Measurements from ENCODE around the gene ZNF358. TPM values are rescaled to one million over a fixed set of nuclear protein-coding genes. Genes with fewer than 3 reads are reported as not detected.

ZNF358 gene
- total RNA-seq, 1 donor from 2014 or later = 41.1 TPM

DNA sequence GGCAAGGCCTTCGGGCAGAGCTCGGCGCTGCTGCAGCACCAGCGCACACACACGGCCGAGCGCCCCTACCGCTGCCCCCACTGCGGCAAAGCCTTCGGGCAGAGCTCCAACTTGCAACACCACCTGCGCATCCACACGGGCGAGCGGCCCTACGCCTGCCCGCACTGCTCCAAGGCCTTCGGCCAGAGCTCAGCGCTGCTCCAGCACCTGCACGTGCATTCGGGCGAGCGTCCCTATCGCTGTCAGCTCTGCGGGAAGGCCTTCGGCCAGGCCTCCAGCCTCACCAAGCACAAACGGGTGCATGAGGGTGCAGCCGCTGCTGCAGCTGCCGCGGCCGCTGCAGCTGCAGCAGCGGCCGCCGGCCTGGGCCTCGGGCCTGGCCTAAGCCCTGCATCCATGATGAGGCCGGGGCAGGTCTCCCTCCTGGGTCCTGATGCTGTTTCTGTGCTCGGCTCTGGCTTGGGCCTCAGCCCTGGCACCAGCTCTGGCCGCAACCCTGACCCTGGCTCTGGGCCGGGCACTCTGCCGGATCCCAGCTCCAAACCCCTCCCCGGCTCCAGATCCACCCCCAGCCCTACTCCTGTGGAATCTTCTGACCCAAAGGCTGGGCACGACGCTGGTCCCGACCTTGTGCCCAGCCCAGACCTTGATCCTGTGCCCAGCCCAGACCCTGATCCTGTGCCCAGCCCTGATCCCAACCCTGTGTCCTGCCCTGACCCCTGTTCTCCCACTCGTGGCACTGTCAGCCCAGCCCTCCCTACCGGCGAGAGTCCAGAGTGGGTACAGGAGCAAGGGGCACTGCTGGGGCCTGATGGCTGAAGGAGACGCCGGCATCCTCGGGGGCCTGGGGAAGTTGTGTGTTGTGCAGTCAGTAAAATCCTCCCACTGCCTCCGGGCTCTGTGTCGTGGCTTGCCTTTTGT, 4.5 kb downstream of the ZNF358 start:
- Mint-ChIP-seq H3K27me3 (ENCODE audit: low read depth, unreplicated experiment) (no peaks in the 10 kb centered on the region), H3K36me3 (ENCODE audit: low read depth, unreplicated experiment) (no peaks in the 10 kb centered on the region), H3K4me1 (ENCODE audit: low read depth, unreplicated experiment) (peaks cover 10% of the 10 kb centered on the region), H3K9me3 (ENCODE audit: unreplicated experiment) (no peaks in the 10 kb centered on the region), H3K27ac (ENCODE audit: unreplicated experiment) (no peak overlapping the region), H3K4me3 (ENCODE audit: unreplicated experiment) (no peak overlapping the region)
- Histone ChIP-seq H3K27me3 (ENCODE audit: insufficient read depth, low read length) (no peaks in the 10 kb centered on the region), H3K9me3 (ENCODE audit: insufficient read depth, low read depth, low read length) (no peaks in the 10 kb centered on the region), H3K4me1 (ENCODE audit: insufficient read depth, low read length) (peaks cover 28% of the 10 kb centered on the region), H3K79me2 (ENCODE audit: insufficient read depth, low read length) (peaks cover 35% of the 10 kb centered on the region), H3K9ac (ENCODE audit: low read length) (no peak overlapping the region), H3K36me3 (ENCODE audit: insufficient read depth, low read length) (no peaks in the 10 kb centered on the region), H2AFZ (ENCODE audit: low read depth, low read length) (no peak overlapping the region), H3K27ac (ENCODE audit: low read depth, low read length) (no peak overlapping the region), H4K20me1 (ENCODE audit: insufficient read depth, low read length) (peaks cover 5% of the 10 kb centered on the region), H3K4me2 (ENCODE audit: low read length) (no peak overlapping the region), H3K4me3 (ENCODE audit: insufficient read depth, low read depth, low read length) (no peak overlapping the region)
- no peak for FAIRE-seq
- TF ChIP-seq, protein P1, sequence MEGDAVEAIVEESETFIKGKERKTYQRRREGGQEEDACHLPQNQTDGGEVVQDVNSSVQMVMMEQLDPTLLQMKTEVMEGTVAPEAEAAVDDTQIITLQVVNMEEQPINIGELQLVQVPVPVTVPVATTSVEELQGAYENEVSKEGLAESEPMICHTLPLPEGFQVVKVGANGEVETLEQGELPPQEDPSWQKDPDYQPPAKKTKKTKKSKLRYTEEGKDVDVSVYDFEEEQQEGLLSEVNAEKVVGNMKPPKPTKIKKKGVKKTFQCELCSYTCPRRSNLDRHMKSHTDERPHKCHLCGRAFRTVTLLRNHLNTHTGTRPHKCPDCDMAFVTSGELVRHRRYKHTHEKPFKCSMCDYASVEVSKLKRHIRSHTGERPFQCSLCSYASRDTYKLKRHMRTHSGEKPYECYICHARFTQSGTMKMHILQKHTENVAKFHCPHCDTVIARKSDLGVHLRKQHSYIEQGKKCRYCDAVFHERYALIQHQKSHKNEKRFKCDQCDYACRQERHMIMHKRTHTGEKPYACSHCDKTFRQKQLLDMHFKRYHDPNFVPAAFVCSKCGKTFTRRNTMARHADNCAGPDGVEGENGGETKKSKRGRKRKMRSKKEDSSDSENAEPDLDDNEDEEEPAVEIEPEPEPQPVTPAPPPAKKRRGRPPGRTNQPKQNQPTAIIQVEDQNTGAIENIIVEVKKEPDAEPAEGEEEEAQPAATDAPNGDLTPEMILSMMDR (IDR thresholded peaks at IDR 0.05; ENCODE audit: insufficient read depth, low read depth, low read length) = no peak
- no peak for TF ChIP-seq EZH2 (IDR thresholded peaks at IDR 0.05; ENCODE audit: insufficient read depth, low read length)
- DNase-seq (ENCODE audit: low read depth) = no peak

DNA sequence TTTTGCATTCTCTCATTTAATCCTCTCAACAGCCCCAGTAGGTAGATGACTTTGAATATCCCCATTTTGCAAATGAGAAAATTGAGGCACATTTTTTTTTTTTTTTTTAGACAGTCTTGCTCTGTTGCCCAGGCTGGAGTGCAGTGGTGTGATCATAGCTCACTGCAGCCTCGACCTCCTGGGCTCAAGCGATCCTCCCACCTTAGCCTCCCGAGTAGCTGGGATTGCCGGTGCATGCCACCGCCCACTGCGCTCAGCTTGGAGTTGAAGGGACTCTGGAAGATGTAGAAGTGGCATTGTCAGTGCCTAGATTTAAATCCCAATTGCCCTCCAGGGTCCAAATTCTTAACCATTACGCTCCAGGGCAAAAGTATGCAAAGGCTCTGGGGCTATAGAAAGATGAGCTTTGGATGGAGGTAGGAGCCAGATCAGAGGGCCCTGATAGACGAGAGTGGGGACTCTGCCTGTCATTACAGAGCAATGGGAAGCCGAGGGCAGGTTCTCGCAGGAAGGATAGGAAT, 5.7 kb downstream of the ZNF358 start:
- H3K36me3 ChIP-seq (ENCODE audit: insufficient read depth, low read length) = peaks cover 4% of the 10 kb centered on the region
- no peak for TF ChIP-seq EZH2 (IDR thresholded peaks at IDR 0.05; ENCODE audit: insufficient read depth, low read length)
- TF ChIP-seq, protein P1 (IDR thresholded peaks at IDR 0.05; ENCODE audit: insufficient read depth, low read depth, low read length) = no peak
- H2AFZ ChIP-seq (ENCODE audit: low read depth, low read length) = peak overlapping the region; percentile 86
- FAIRE-seq = no peak
- H3K27ac ChIP-seq (ENCODE audit: low read depth, low read length) = peak overlapping the region; percentile 21
- Mint-ChIP-seq H3K4me1 (ENCODE audit: low read depth, unreplicated experiment) (peaks cover 7% of the 10 kb centered on the region), H3K9me3 (ENCODE audit: unreplicated experiment) (no peaks in the 10 kb centered on the region), H3K27ac (ENCODE audit: unreplicated experiment) (peak overlapping the region; percentile 14), H3K27me3 (ENCODE audit: low read depth, unreplicated experiment) (no peaks in the 10 kb centered on the region), H3K4me3 (ENCODE audit: unreplicated experiment) (peak overlapping the region; percentile 84), H3K36me3 (ENCODE audit: low read depth, unreplicated experiment) (no peaks in the 10 kb centered on the region)
- no peak for DNase-seq (ENCODE audit: low read depth)
- peaks cover 22% of the 10 kb centered on the region for H3K4me1 ChIP-seq (ENCODE audit: insufficient read depth, low read length)
- no peaks in the 10 kb centered on the region for H3K9me3 ChIP-seq (ENCODE audit: insufficient read depth, low read depth, low read length)
- H3K27me3 ChIP-seq (ENCODE audit: insufficient read depth, low read length) = no peaks in the 10 kb centered on the region
- H3K4me3 ChIP-seq (ENCODE audit: insufficient read depth, low read depth, low read length) = peak overlapping the region; percentile 72
- peaks cover 32% of the 10 kb centered on the region for H3K79me2 ChIP-seq (ENCODE audit: insufficient read depth, low read length)
- peak overlapping the region; percentile 99 for H3K4me2 ChIP-seq (ENCODE audit: low read length)
- peaks cover 5% of the 10 kb centered on the region for H4K20me1 ChIP-seq (ENCODE audit: insufficient read depth, low read length)
- peak overlapping the region; percentile 84 for H3K9ac ChIP-seq (ENCODE audit: low read length)
